ENCODE results near the gene HS6ST3.

Gene HS6ST3

DNA sequence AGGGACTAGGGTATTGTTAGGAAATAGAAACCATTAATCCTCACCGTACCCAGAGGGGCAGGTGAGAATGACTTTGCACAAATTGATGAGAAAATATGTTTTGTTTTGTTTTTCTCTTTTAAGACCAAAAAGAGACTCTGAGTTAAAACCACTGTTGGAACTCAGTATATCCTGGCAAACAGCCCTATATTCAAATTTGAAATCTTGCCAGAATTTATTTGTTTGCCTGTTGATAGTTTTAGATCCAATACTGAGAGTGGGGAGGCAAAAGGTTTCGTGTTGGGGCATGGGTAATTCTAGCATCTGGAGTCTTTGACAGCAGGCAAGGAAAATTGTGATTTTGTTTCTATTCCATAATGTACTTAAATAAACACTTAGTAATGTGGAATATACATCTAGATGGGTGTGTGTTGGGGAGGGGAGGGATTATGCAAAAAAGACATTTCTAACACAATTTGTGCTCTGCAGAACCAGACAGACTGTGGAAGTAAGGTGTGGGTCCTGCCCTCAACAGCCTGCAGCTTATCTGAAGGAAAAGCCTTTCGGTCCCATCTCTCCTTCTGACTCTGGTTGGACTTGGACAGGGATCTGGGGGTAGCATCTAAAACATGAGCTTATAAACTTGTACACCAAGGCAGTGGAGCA, 713.7 kb downstream of the HS6ST3 start:
- no peak for DNase-seq (ENCODE audit: low read depth)
- TF ChIP-seq, protein P1, sequence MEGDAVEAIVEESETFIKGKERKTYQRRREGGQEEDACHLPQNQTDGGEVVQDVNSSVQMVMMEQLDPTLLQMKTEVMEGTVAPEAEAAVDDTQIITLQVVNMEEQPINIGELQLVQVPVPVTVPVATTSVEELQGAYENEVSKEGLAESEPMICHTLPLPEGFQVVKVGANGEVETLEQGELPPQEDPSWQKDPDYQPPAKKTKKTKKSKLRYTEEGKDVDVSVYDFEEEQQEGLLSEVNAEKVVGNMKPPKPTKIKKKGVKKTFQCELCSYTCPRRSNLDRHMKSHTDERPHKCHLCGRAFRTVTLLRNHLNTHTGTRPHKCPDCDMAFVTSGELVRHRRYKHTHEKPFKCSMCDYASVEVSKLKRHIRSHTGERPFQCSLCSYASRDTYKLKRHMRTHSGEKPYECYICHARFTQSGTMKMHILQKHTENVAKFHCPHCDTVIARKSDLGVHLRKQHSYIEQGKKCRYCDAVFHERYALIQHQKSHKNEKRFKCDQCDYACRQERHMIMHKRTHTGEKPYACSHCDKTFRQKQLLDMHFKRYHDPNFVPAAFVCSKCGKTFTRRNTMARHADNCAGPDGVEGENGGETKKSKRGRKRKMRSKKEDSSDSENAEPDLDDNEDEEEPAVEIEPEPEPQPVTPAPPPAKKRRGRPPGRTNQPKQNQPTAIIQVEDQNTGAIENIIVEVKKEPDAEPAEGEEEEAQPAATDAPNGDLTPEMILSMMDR (IDR thresholded peaks at IDR 0.05; ENCODE audit: low read length, missing control alignments) = no peak

DNA sequence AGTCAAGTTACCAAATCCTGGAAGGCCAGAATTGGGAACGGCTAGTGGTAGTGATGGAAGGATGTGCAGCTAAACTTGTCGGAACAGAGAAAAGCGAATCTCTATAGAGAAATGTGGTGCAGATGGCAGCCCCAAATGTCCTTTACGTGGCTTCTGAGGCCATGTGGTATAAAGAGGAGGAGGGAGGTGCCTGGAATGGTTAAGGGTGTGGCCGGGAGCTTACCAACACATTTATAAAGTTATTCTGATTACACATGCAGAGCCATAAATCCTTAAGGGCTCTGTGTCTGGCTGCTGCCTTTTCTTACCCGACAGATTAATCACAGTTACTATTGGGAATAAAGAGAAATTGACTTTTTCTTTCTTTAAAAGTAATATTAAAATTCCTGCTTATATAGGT, 714.3 kb downstream of the HS6ST3 start:
- H3K4me3 ChIP-seq (replicated peaks; ENCODE audit: low read depth, low read length) = no peak overlapping the region
- TF ChIP-seq, protein P1 (IDR thresholded peaks at IDR 0.05; ENCODE audit: low read length, missing control alignments) = no peak
- DNase-seq (ENCODE audit: low read depth) = no peak

More for the DNA sequence above, 713.7 kb downstream of the HS6ST3 start:
- H3K4me3 ChIP-seq (replicated peaks; ENCODE audit: low read depth, low read length) = no peak overlapping the region

DNA sequence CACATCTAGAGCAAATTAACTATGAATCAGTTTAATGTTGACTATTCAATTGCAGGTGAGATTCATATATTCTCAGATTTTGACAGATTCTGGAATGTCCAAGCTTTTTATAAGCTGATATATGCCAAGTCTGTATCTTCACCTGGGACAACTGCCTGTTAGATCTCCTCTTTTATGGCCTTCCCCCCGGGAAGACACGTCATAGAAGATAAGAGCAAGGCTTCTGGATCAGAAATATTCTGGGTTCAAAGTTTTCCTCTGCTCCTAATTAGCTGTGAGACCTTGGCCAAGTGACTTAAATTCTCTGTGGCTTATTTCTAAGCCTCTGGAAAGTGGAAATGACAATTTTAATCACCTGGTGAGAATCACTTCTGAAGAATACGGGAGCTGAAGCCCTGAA, 716.8 kb downstream of the HS6ST3 start:
- TF ChIP-seq, protein P1 (IDR thresholded peaks at IDR 0.05; ENCODE audit: low read length, missing control alignments) = no peak
- DNase-seq (ENCODE audit: low read depth) = no peak
- H3K4me3 ChIP-seq (replicated peaks; ENCODE audit: low read depth, low read length) = no peak overlapping the region

DNA sequence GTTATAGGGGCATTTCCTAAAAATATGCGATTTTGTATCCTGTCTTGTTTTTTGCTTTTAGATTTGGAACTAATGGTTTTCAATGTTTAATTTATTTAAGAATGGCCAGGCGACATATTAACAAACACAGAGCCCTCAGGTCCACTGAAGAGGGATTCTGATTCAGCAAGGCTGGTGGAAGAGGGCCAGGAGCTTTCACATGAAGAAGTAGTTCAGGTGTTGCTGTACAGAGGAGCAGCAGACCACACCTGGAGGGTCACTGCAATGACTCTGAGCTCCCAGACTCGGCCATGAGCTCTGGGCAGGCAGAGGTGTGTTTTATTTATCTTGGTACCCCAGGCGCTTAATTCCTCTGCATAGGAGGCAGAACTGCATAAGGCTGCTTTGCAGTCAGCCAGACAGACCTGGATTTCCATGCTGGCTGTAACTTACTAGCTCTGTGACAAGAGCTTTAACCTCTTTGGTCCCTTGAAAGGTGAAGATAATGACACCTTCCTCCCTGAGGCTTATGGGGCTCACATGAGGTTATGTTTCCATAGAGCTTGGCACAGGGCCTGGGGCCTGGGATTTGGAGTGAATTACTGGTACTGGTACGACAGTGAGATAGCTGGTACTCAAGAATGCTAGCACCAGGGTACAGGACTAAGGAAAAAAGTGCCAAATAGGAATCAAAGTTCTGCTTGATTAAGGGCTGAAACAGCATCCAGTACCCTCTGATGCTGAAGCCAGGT, 719.6 kb downstream of the HS6ST3 start:
- no peak overlapping the region for H3K4me3 ChIP-seq (replicated peaks; ENCODE audit: low read depth, low read length)
- no peak for DNase-seq (ENCODE audit: low read depth)
- TF ChIP-seq, protein P1 (IDR thresholded peaks at IDR 0.05; ENCODE audit: low read length, missing control alignments) = no peak

DNA sequence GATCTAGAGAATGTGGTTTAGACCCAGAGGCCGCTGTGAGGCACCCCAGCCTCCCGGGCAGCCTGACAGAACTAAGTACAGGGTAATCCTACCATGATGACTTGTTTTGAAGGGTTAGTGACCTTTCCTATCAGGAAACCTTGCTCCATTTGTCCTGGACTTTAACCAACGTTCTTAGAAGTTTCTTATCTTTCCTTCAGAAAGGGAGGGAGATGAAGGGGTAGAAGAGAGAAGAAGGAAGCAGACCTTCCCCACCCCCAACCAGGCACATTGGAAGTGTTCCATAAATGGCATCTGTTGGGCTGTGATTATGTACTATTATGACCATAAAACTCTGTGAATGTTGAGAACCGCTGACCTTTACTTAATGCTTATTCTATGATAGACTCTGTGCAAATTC, 720.2 kb downstream of the HS6ST3 start:
- no peak overlapping the region for H3K4me3 ChIP-seq (replicated peaks; ENCODE audit: low read depth, low read length)
- TF ChIP-seq, protein P1 (IDR thresholded peaks at IDR 0.05; ENCODE audit: low read length, missing control alignments) = no peak
- no peak for DNase-seq (ENCODE audit: low read depth)

DNA sequence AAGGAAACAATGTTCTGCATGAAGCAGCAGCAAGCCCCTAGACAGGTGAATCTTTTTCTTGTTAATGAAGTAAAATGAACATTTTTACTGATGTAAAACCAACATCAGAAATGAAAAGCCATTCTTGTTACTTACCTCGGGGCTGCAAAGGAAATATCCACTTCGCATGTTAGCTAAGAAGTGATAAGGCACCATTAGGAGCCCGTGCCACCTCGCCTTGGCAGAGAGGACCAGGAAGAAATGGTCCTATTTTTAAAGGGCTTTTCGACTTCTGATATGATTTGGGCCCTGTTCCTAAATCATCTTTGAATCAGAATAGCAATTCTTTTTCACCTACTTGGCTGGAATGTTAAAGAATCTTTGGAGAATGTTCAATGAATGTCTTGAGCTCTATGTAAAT, 721.1 kb downstream of the HS6ST3 start:
- DNase-seq (ENCODE audit: low read depth) = no peak
- TF ChIP-seq, protein P1 (IDR thresholded peaks at IDR 0.05; ENCODE audit: low read length, missing control alignments) = no peak
- H3K4me3 ChIP-seq (replicated peaks; ENCODE audit: low read depth, low read length) = no peak overlapping the region
